HepG2 (cell line): Measurements from ENCODE around the gene MAVS. TPM values are rescaled to one million over a fixed set of nuclear protein-coding genes. Genes with fewer than 3 reads are reported as not detected.

Experiments
- HNRNPUL1 ChIP-seq: fragments of 200-400 bp; formaldehyde crosslinking; IDR thresholded peaks from 2 replicates; pipeline ENCODE4 v1.6.1; 2017; ENCODE audit warnings: low read depth, mild to moderate bottlenecking, low read length, moderate library complexity
- KLF11 ChIP-seq: IDR thresholded peaks from 2 replicates; pipeline ENCODE4 v1.6.1; 2016; ENCODE audit warnings: missing compliant biosample characterization
- NR2C2 ChIP-seq: sonication (generic); formaldehyde crosslinking; IDR thresholded peaks from 2 replicates; pipeline ENCODE4 v1.4.0; 2020; ENCODE audit warnings: missing genetic modification reagents, mild to moderate bottlenecking, moderate library complexity, borderline replicate concordance
- RFXAP ChIP-seq: sonication (generic); formaldehyde crosslinking; IDR thresholded peaks from 2 replicates; pipeline ENCODE4 v1.4.0; 2020; ENCODE audit warnings: missing genetic modification reagents, borderline replicate concordance
- SIX1 ChIP-seq: sonication (generic); formaldehyde crosslinking; IDR thresholded peaks from 2 replicates; pipeline ENCODE4 v1.4.0; 2020; ENCODE audit warnings: missing genetic modification reagents, borderline replicate concordance
- ZBTB1 ChIP-seq: sonication (generic); formaldehyde crosslinking; IDR thresholded peaks from 2 replicates; pipeline ENCODE4 v1.4.0; 2020; ENCODE audit warnings: missing genetic modification reagents, borderline replicate concordance
- ZBTB40 ChIP-seq, 2 experiments: fragments of 450-650 bp in 1 of 2; sonication (generic) in 1 of 2; formaldehyde crosslinking in 1 of 2; IDR thresholded peaks; 2 replicates each; pipeline versions ENCODE4 v1.6.1 to v1.8.0; 2016 to 2022; ENCODE audit warnings: antibody characterized with exemption in 1 of 2, mild to moderate bottlenecking in 1 of 2, missing genetic modification reagents in 1 of 2
- ZMAT3 ChIP-seq: sonication (generic); formaldehyde crosslinking; conservative IDR thresholded peaks from 2 replicates; pipeline ENCODE4 v1.7.0; 2021; ENCODE audit warnings: missing genetic modification reagents
- ZNF160 ChIP-seq: sonication (generic); formaldehyde crosslinking; IDR thresholded peaks from 2 replicates; pipeline ENCODE4 v1.8.0; 2022; ENCODE audit warnings: mild to moderate bottlenecking, inconsistent platforms, missing genetic modification reagents
- ZNF264 ChIP-seq: sonication (generic); formaldehyde crosslinking; IDR thresholded peaks from 2 replicates; pipeline ENCODE4 v1.4.0; 2020; ENCODE audit warnings: missing genetic modification reagents
- ZNF430 ChIP-seq: sonication (generic); formaldehyde crosslinking; IDR thresholded peaks from 2 replicates; pipeline ENCODE4 v1.9.0; 2021; ENCODE audit warnings: mild to moderate bottlenecking, missing genetic modification reagents
- ZNF556 ChIP-seq: sonication (generic); formaldehyde crosslinking; IDR thresholded peaks from 2 replicates; pipeline ENCODE4 v1.4.0; 2020; ENCODE audit warnings: mild to moderate bottlenecking, missing genetic modification reagents, borderline replicate concordance
- ZNF572 ChIP-seq: sonication (generic); formaldehyde crosslinking; IDR thresholded peaks from 2 replicates; pipeline ENCODE4 v1.5.1; 2020; ENCODE audit warnings: mild to moderate bottlenecking, missing genetic modification reagents
- ZNF644 ChIP-seq: IDR thresholded peaks from 2 replicates; pipeline ENCODE4 v1.6.1; 2016; ENCODE audit warnings: low read depth
- ZNF670 ChIP-seq: sonication (generic); formaldehyde crosslinking; IDR thresholded peaks from 2 replicates; pipeline ENCODE4 v1.8.0; 2022; ENCODE audit warnings: mild to moderate bottlenecking, missing genetic modification reagents, borderline replicate concordance
- ZNF674 ChIP-seq: sonication (generic); formaldehyde crosslinking; IDR thresholded peaks from 2 replicates; pipeline ENCODE4 v1.5.0; 2020; ENCODE audit warnings: low read depth, mild to moderate bottlenecking, missing genetic modification reagents
- ZNF678 ChIP-seq: sonication (generic); formaldehyde crosslinking; IDR thresholded peaks from 2 replicates; pipeline ENCODE4 v1.4.0; 2020; ENCODE audit warnings: mild to moderate bottlenecking, missing genetic modification reagents
- ZNF790 ChIP-seq: sonication (generic); formaldehyde crosslinking; IDR thresholded peaks from 2 replicates; pipeline ENCODE4 v1.8.0; 2022; ENCODE audit warnings: missing genetic modification reagents, mild to moderate bottlenecking, borderline replicate concordance
- ZSCAN12 ChIP-seq: sonication (generic); formaldehyde crosslinking; IDR thresholded peaks from 2 replicates; pipeline ENCODE4 v1.9.0; 2021; ENCODE audit warnings: mild to moderate bottlenecking, missing genetic modification reagents
- ZSCAN5A ChIP-seq: sonication (generic); formaldehyde crosslinking; IDR thresholded peaks from 2 replicates; pipeline ENCODE4 v1.8.0; 2022; ENCODE audit warnings: mild to moderate bottlenecking, missing genetic modification reagents, borderline replicate concordance
- polyA plus RNA-seq, 8 experiments: library from polyadenylated mRNA; depleted of rRNA in 3 of 8; stranded (reverse) in 7 of 8; unstranded in 1 of 8; fragments of >200 nt; fragmentation: Illumina TruSeq in 4 of 8; extraction: Trizol in 4 of 8; gene quantifications; 2 replicates each; pipeline versions ENCODE4 v1.2.1 to v1.2.3, GENCODE V29; 2011 to 2016; ENCODE audit warnings: low read depth in 4 of 8, missing spikeins in 1 of 8, mixed read lengths in 1 of 8; ENCODE audit not compliant: insufficient read depth in 1 of 8
- total RNA-seq, 5 experiments: library from RNA; depleted of rRNA; stranded (reverse); fragments of >200 nt; fragmentation: Illumina TruSeq; extraction: Trizol; gene quantifications; 2 replicates each; pipeline ENCODE4 v1.2.3, GENCODE V29; 2016; ENCODE audit warnings: low read depth in 1 of 5

Gene MAVS
- total and polyA plus RNA-seq, 2 of the 13 experiments (the other 11 are each of a cell fraction or from before 2014, with no cell fraction given): 27.3 to 36.6 TPM

- TF ChIP-seq ZNF670 (CRISPR knock-in tag): 0 out of 2 replicates have a peak, but pooled peaks have one; percentile 18
- TF ChIP-seq ZBTB40 (IDR thresholded peaks at IDR 0.05): no peak
- TF ChIP-seq ZBTB40 (CRISPR knock-in tag; IDR thresholded peaks at IDR 0.05): peak; percentile 90
- TF ChIP-seq ZSCAN5A: no peak
- 0 out of 2 replicates have a peak, but pooled peaks have one; percentile 5 for TF ChIP-seq ZNF556 (CRISPR knock-in tag)
- no peak for TF ChIP-seq HNRNPUL1
- TF ChIP-seq ZSCAN12 (CRISPR knock-in tag): 0 out of 2 replicates have a peak, but pooled peaks have one; percentile 84
- TF ChIP-seq ZNF430 (CRISPR knock-in tag): no peak
- no peak for TF ChIP-seq ZMAT3
- no peak for TF ChIP-seq ZNF572 (CRISPR knock-in tag)
- TF ChIP-seq RFXAP (CRISPR knock-in tag): no peak
- TF ChIP-seq SIX1: no peak
- no peak for TF ChIP-seq ZBTB1 (CRISPR knock-in tag)
- peak; percentile 89 for TF ChIP-seq ZNF264 (CRISPR knock-in tag)
- no peak for TF ChIP-seq ZNF678 (CRISPR knock-in tag)
- 0 out of 2 replicates have a peak, but pooled peaks have one; percentile 19 for TF ChIP-seq ZNF674 (CRISPR knock-in tag)
- TF ChIP-seq ZNF644 (CRISPR knock-in tag): no peak
- no peak; the same call in 1 of the 2 replicates for TF ChIP-seq NR2C2 (CRISPR knock-in tag)
- TF ChIP-seq ZNF790 (CRISPR knock-in tag): no peak
- no peak for TF ChIP-seq KLF11 (CRISPR knock-in tag)
- peak; percentile 85; the same call in 1 of the 2 replicates for TF ChIP-seq ZNF160 (CRISPR knock-in tag)
Observed at GRCh38 chr20:3846378-3846739, 275 bp upstream of the MAVS start (continued).
